ENCODE results near the gene PPFIA3.
"Not testable (repeated sequence)": the region's sequence is repeated elsewhere in the genome, so short reads cannot be mapped to it uniquely, and the experiment has no call there.

Gene PPFIA3

GRCh38 chr19:49116544-49116943 is 2.8 kb upstream of the PPFIA3 start:
- no peak overlapping the region for H3K9ac ChIP-seq
- peak overlapping the region; percentile 20 to 99 (median 59); a peak in 20 of 22 replicates for H3K4me2 ChIP-seq
- peaks cover 0 to 25% (median 10%) of the 10 kb centered on the region in 11 experiments; a peak in 5 of 22 replicates for H4K20me1 ChIP-seq
- H3K4me1 ChIP-seq: peaks cover 58 to 74% (median 64%) of the 10 kb centered on the region in 10 experiments
- peak overlapping the region in 5 of 11 experiments; percentile 3 to 53 (median 24); a peak in 6 of 22 replicates for H3K27ac ChIP-seq
- H3K27me3 ChIP-seq: peaks cover 20 to 23% (median 23%) of the 10 kb centered on the region in 11 experiments
- TF ChIP-seq Cebpa-rat (IDR thresholded peaks at IDR 0.05): 0 out of 22 replicates have a peak, but pooled peaks of 1 of the 11 experiments have one; percentile 13
- H3K4me3 ChIP-seq: no peak overlapping the region
- H3K36me3 ChIP-seq: no peaks in the 10 kb centered on the region
- no peaks in the 10 kb centered on the region for H3K9me3 ChIP-seq (replicated peaks in 1 of 11)

- Histone ChIP-seq H3K27ac (peak overlapping the region; percentile 85 to 97 (median 93)), H4K20me1 (peaks cover 0 to 25% (median 10%) of the 10 kb centered on the region in 11 experiments; a peak in 5 of 22 replicates), H3K4me2 (peak overlapping the region; percentile 84 to 97 (median 91)), H3K9me3 (replicated peaks in 1 of 11) (no peaks in the 10 kb centered on the region), H3K36me3 (no peaks in the 10 kb centered on the region), H3K4me1 (peaks cover 56 to 64% (median 61%) of the 10 kb centered on the region in 10 experiments), H3K4me3 (peak overlapping the region; percentile 58 to 77 (median 66)), H3K9ac (peak overlapping the region; percentile 77 to 93 (median 88)), H3K27me3 (peaks cover 21 to 37% (median 33%) of the 10 kb centered on the region in 11 experiments)
- no peak for TF ChIP-seq Cebpa-rat (IDR thresholded peaks at IDR 0.05)
Measured at GRCh38 chr19:49117677-49118564, 1.4 kb upstream of the PPFIA3 start.

GRCh38 chr19:49118565-49119410 is 556 bp upstream of the PPFIA3 start, which contains the start of gene C19orf73:
TSS of gene C19orf73 (minus strand) at chr19:49119143. CDS start at chr19:49119022, 121 bp downstream.
- peak within 1 kb of the TSS; percentile 77 to 93 (median 88) for H3K9ac ChIP-seq
- TF ChIP-seq Cebpa-rat (IDR thresholded peaks at IDR 0.05): no peak
- H3K4me2 ChIP-seq: peak within 1 kb of the TSS; percentile 86 to 100 (median 98)
- H3K4me3 ChIP-seq: peak within 1 kb of the TSS; percentile 58 to 77 (median 66)
- no peaks in the 10 kb centered on the region for H3K36me3 ChIP-seq
- peaks cover 21 to 42% (median 34%) of the 10 kb centered on the region in 11 experiments for H3K27me3 ChIP-seq
- no peaks in the 10 kb centered on the region for H3K9me3 ChIP-seq (replicated peaks in 1 of 11)
- peaks cover 0 to 25% (median 10%) of the 10 kb centered on the region in 11 experiments; a peak in 5 of 22 replicates for H4K20me1 ChIP-seq
- H3K4me1 ChIP-seq: peaks cover 47 to 56% (median 53%) of the 10 kb centered on the region in 10 experiments
- peak within 1 kb of the TSS; percentile 85 to 97 (median 93) for H3K27ac ChIP-seq

GRCh38 chr19:49120325-49120683 is 960 bp downstream of the PPFIA3 start:
- Histone ChIP-seq H3K4me1 (peaks cover 39 to 46% (median 43%) of the 10 kb centered on the region in 10 experiments), H3K9me3 (replicated peaks in 1 of 11) (no peaks in the 10 kb centered on the region), H3K36me3 (no peaks in the 10 kb centered on the region), H3K4me3 (peak overlapping the region; percentile 58 to 77 (median 66)), H3K4me2 (peak overlapping the region; percentile 86 to 100 (median 98)), H3K27ac (no peak overlapping the region), H3K27me3 (peaks cover 21 to 42% (median 34%) of the 10 kb centered on the region in 11 experiments), H3K9ac (peak overlapping the region; percentile 60 to 92 (median 82); a peak in 15 of 22 replicates), H4K20me1 (peaks cover 0 to 22% (median 10%) of the 10 kb centered on the region in 11 experiments; a peak in 5 of 22 replicates)
- TF ChIP-seq Cebpa-rat (IDR thresholded peaks at IDR 0.05): no peak

- Histone ChIP-seq H3K9me3 (replicated peaks in 1 of 11) (no peaks in the 10 kb centered on the region), H3K27me3 (peaks cover 21 to 42% (median 34%) of the 10 kb centered on the region in 11 experiments), H3K27ac (no peak overlapping the region), H3K4me3 (peak overlapping the region in 2 of 10 experiments; percentile 68 to 77; a peak in 4 of 20 replicates), H4K20me1 (peaks cover 0 to 22% (median 10%) of the 10 kb centered on the region in 11 experiments; a peak in 5 of 22 replicates), H3K4me1 (peaks cover 34 to 43% (median 39%) of the 10 kb centered on the region in 10 experiments), H3K4me2 (peak overlapping the region in 9 of 11 experiments; percentile 91 to 100 (median 98); a peak in 11 of 22 replicates), H3K36me3 (no peaks in the 10 kb centered on the region), H3K9ac (no peak overlapping the region)
- TF ChIP-seq Cebpa-rat (IDR thresholded peaks at IDR 0.05): no peak
Measured at GRCh38 chr19:49120868-49121267, 1.5 kb downstream of the PPFIA3 start.

GRCh38 chr19:49121841-49122240 is 2.5 kb downstream of the PPFIA3 start:
- not testable (repeated sequence) for H3K4me3 ChIP-seq; H3K9ac ChIP-seq; H3K36me3 ChIP-seq; H3K9me3 ChIP-seq (replicated peaks in 1 of 11); H3K27ac ChIP-seq; H3K4me2 ChIP-seq
- Histone ChIP-seq H3K4me1 (peaks cover 25 to 33% (median 29%) of the 10 kb centered on the region in 10 experiments), H3K27me3 (peaks cover 21 to 42% (median 34%) of the 10 kb centered on the region in 11 experiments), H4K20me1 (peaks cover 0 to 22% (median 10%) of the 10 kb centered on the region in 11 experiments; a peak in 5 of 22 replicates)

GRCh38 chr19:49123285-49123684 is 3.9 kb downstream of the PPFIA3 start:
- not testable (repeated sequence) for H3K9me3 ChIP-seq (replicated peaks in 1 of 11); H3K27ac ChIP-seq; H3K9ac ChIP-seq; H3K36me3 ChIP-seq; H3K4me2 ChIP-seq; H3K4me3 ChIP-seq
- Histone ChIP-seq H3K27me3 (peaks cover 21 to 42% (median 34%) of the 10 kb centered on the region in 11 experiments), H4K20me1 (peaks cover 0 to 17% (median 10%) of the 10 kb centered on the region in 11 experiments; a peak in 5 of 22 replicates), H3K4me1 (peaks cover 14 to 24% (median 21%) of the 10 kb centered on the region in 10 experiments)
- TF ChIP-seq Cebpa-rat (IDR thresholded peaks at IDR 0.05): peak in 3 of 11 experiments; percentile 18 to 65 (median 24); a peak in 3 of 22 replicates

GRCh38 chr19:49125025-49125731 is 5.8 kb downstream of the PPFIA3 start:
- Histone ChIP-seq H4K20me1 (peaks cover 0 to 12% (median 6%) of the 10 kb centered on the region in 11 experiments; a peak in 5 of 22 replicates), H3K4me2 (no peak overlapping the region), H3K9me3 (replicated peaks in 1 of 11) (peaks cover 0 to 19% (median 4%) of the 10 kb centered on the region in 11 experiments; a peak in 9 of 22 replicates), H3K27me3 (peaks cover 14 to 33% (median 25%) of the 10 kb centered on the region in 11 experiments), H3K4me1 (peaks cover 13 to 29% (median 24%) of the 10 kb centered on the region in 10 experiments), H3K36me3 (peaks cover under 1 to 6% (median 4%) of the 10 kb centered on the region in 11 experiments; a peak in 15 of 22 replicates), H3K4me3 (no peak overlapping the region), H3K9ac (no peak overlapping the region), H3K27ac (no peak overlapping the region)
- TF ChIP-seq Cebpa-rat (IDR thresholded peaks at IDR 0.05): no peak
